HepG2 (cell line): Measurements from ENCODE around the gene ZNF227. TPM values are rescaled to one million over a fixed set of nuclear protein-coding genes. Genes with fewer than 3 reads are reported as not detected.

Experiments
- BCLAF1 ChIP-seq: fragments of 450-650 bp; IDR thresholded peaks from 2 replicates; pipeline ENCODE4 v1.6.1; 2017; ENCODE audit warnings: mild to moderate bottlenecking
- ELF1 ChIP-seq: sonication (generic); formaldehyde crosslinking; IDR thresholded peaks from 2 replicates; pipeline ENCODE4 v1.4.0; 2020; ENCODE audit warnings: missing genetic modification reagents
- FOSL1 ChIP-seq: sonication (generic); formaldehyde crosslinking; IDR thresholded peaks from 2 replicates; pipeline ENCODE4 v1.9.0; 2021; ENCODE audit warnings: missing genetic modification reagents, borderline replicate concordance
- GATAD1 ChIP-seq: IDR thresholded peaks from 2 replicates; pipeline ENCODE4 v1.6.1; 2016; ENCODE audit warnings: missing genetic modification reagents, missing compliant biosample characterization
- GTF3A ChIP-seq: sonication (generic); formaldehyde crosslinking; conservative IDR thresholded peaks from 2 replicates; pipeline ENCODE4 v1.4.0; 2020; ENCODE audit warnings: mild to moderate bottlenecking, missing genetic modification reagents
- HES4 ChIP-seq: sonication (generic); formaldehyde crosslinking; IDR thresholded peaks from 2 replicates; pipeline ENCODE4 v1.9.0; 2021; ENCODE audit warnings: mild to moderate bottlenecking, missing genetic modification reagents, borderline replicate concordance
- IRF2 ChIP-seq: IDR thresholded peaks from 2 replicates; pipeline ENCODE4 v1.6.1; 2018; ENCODE audit warnings: missing genetic modification reagents, missing compliant biosample characterization
- KLF13 ChIP-seq: sonication (generic); formaldehyde crosslinking; IDR thresholded peaks from 2 replicates; pipeline ENCODE4 v1.4.0; 2020; ENCODE audit warnings: mild to moderate bottlenecking, missing genetic modification reagents
- MEIS2 ChIP-seq: sonication (generic); formaldehyde crosslinking; IDR thresholded peaks from 2 replicates; pipeline ENCODE4 v1.9.0; 2021; ENCODE audit warnings: mild to moderate bottlenecking, missing genetic modification reagents
- NAIF1 ChIP-seq: sonication (generic); formaldehyde crosslinking; IDR thresholded peaks from 2 replicates; pipeline ENCODE4 v1.5.0; 2020; ENCODE audit warnings: mild to moderate bottlenecking, missing genetic modification reagents, borderline replicate concordance
- NR2F2 ChIP-seq: IDR thresholded peaks from 2 replicates; pipeline ENCODE4 v1.6.1; 2012; ENCODE audit warnings: low read depth, inconsistent platforms, borderline replicate concordance
- PAWR ChIP-seq: sonication (generic); formaldehyde crosslinking; IDR thresholded peaks from 2 replicates; pipeline ENCODE4 v1.4.0; 2020; ENCODE audit warnings: missing genetic modification reagents, mild to moderate bottlenecking, borderline replicate concordance
- POLR2A ChIP-seq, 2 experiments: IDR thresholded peaks; 2 replicates each; pipeline ENCODE4 v1.6.1; 2011; ENCODE audit warnings: low read depth in 2 of 2, low read length in 2 of 2, mild to moderate bottlenecking in 1 of 2, moderate library complexity in 1 of 2; ENCODE audit not compliant: insufficient read depth in 1 of 2
- RARG ChIP-seq: sonication (generic); formaldehyde crosslinking; IDR thresholded peaks from 2 replicates; pipeline ENCODE4 v1.4.0; 2020; ENCODE audit warnings: low read depth, mild to moderate bottlenecking, missing genetic modification reagents
- RFXANK ChIP-seq: IDR thresholded peaks from 2 replicates; pipeline ENCODE4 v1.6.1; 2016
- RNF219 ChIP-seq: sonication (generic); formaldehyde crosslinking; IDR thresholded peaks from 2 replicates; pipeline ENCODE4 v1.5.0; 2020; ENCODE audit warnings: mild to moderate bottlenecking, missing genetic modification reagents
- SAFB2 ChIP-seq: sonication (generic); formaldehyde crosslinking; IDR thresholded peaks from 2 replicates; pipeline ENCODE4 v1.5.1; 2020; ENCODE audit warnings: missing genetic modification reagents, low read depth, mild to moderate bottlenecking, borderline replicate concordance
- SIN3A ChIP-seq: IDR thresholded peaks from 2 replicates; pipeline ENCODE4 v1.6.1; 2011; ENCODE audit warnings: low read depth, mild to moderate bottlenecking, control low read depth, low read length, borderline replicate concordance
- TBL1XR1 ChIP-seq: fragments of 150-350 bp; IDR thresholded peaks from 2 replicates; pipeline ENCODE4 v1.6.1; 2014; ENCODE audit warnings: borderline replicate concordance, low read length; ENCODE audit not compliant: partially characterized antibody
- TCF12 ChIP-seq, 2 experiments: fragments of 450-650 bp in 1 of 2; sonication (generic) in 1 of 2; formaldehyde crosslinking in 1 of 2; IDR thresholded peaks; 2 replicates each; pipeline versions ENCODE4 v1.6.1 to v1.8.0; 2017 to 2022; ENCODE audit warnings: antibody characterized with exemption in 1 of 2, mild to moderate bottlenecking in 1 of 2, missing genetic modification reagents in 1 of 2, moderate library complexity in 1 of 2
- TRAFD1 ChIP-seq: sonication (generic); formaldehyde crosslinking; IDR thresholded peaks from 2 replicates; pipeline ENCODE4 v1.5.1; 2020; ENCODE audit warnings: missing genetic modification reagents, mild to moderate bottlenecking, borderline replicate concordance
- ZFP36 ChIP-seq: fragments of 150-350 bp; IDR thresholded peaks from 2 replicates; pipeline ENCODE4 v1.6.1; 2018; ENCODE audit warnings: borderline replicate concordance, low read length, low read depth; ENCODE audit not compliant: partially characterized antibody
- ZNF782 ChIP-seq: sonication (generic); formaldehyde crosslinking; IDR thresholded peaks from 2 replicates; pipeline ENCODE4 v1.4.0; 2020; ENCODE audit warnings: missing genetic modification reagents, mild to moderate bottlenecking, borderline replicate concordance
- ZSCAN29 ChIP-seq: sonication (generic); formaldehyde crosslinking; conservative IDR thresholded peaks from 2 replicates; pipeline ENCODE4 v1.4.0; 2020; ENCODE audit warnings: mild to moderate bottlenecking, missing genetic modification reagents
- polyA plus RNA-seq, 8 experiments: library from polyadenylated mRNA; depleted of rRNA in 3 of 8; stranded (reverse) in 7 of 8; unstranded in 1 of 8; fragments of >200 nt; fragmentation: Illumina TruSeq in 4 of 8; extraction: Trizol in 4 of 8; gene quantifications; 2 replicates each; pipeline versions ENCODE4 v1.2.1 to v1.2.3, GENCODE V29; 2011 to 2016; ENCODE audit warnings: low read depth in 4 of 8, missing spikeins in 1 of 8, mixed read lengths in 1 of 8; ENCODE audit not compliant: insufficient read depth in 1 of 8
- total RNA-seq, 5 experiments: library from RNA; depleted of rRNA; stranded (reverse); fragments of >200 nt; fragmentation: Illumina TruSeq; extraction: Trizol; gene quantifications; 2 replicates each; pipeline ENCODE4 v1.2.3, GENCODE V29; 2016; ENCODE audit warnings: low read depth in 1 of 5

ZNF227 gene
- total and polyA plus RNA-seq, 2 of the 13 experiments (the other 11 are each of a cell fraction or from before 2014, with no cell fraction given), result 3.1 to 16.8 TPM

GRCh38 chr19:44207126-44207803, 5.1 kb upstream of the ZNF227 start (continued):
- TF ChIP-seq FOSL1 (CRISPR knock-in tag) (no peak), RFXANK (CRISPR knock-in tag) (no peak), NAIF1 (CRISPR knock-in tag) (no peak), HES4 (CRISPR knock-in tag) (no peak), IRF2 (peak; percentile 100), KLF13 (CRISPR knock-in tag) (no peak), GATAD1 (CRISPR knock-in tag) (peak; percentile 81), ZNF782 (CRISPR knock-in tag) (0 out of 2 replicates have a peak, but pooled peaks have one; percentile 60), ELF1 (peak; percentile 99), PAWR (CRISPR knock-in tag) (no peak), MEIS2 (CRISPR knock-in tag) (0 out of 2 replicates have a peak, but pooled peaks have one; percentile 26), POLR2A (IDR thresholded peaks at IDR 0.05; ENCODE audit: insufficient read depth in 1 of 2, low read depth in 2 of 2, low read length in 2 of 2) (peak; percentile 49 to 68; a peak in 3 of 4 replicates), TCF12 (IDR thresholded peaks at IDR 0.05) (no peak), TCF12 (CRISPR knock-in tag; IDR thresholded peaks at IDR 0.05) (0 out of 2 replicates have a peak, but pooled peaks have one; percentile 68), ZSCAN29 (CRISPR knock-in tag) (0 out of 2 replicates have a peak, but pooled peaks have one; percentile 71), ZFP36 (no peak), TBL1XR1 (peak; percentile 76), RARG (CRISPR knock-in tag) (0 out of 2 replicates have a peak, but pooled peaks have one; percentile 54), SIN3A (peak; percentile 62; the same call in 1 of the 2 replicates), BCLAF1 (no peak), NR2F2 (no peak), RNF219 (CRISPR knock-in tag) (0 out of 2 replicates have a peak, but pooled peaks have one; percentile 56), SAFB2 (CRISPR knock-in tag) (no peak), GTF3A (CRISPR knock-in tag) (0 out of 2 replicates have a peak, but pooled peaks have one; percentile 37), TRAFD1 (CRISPR knock-in tag) (no peak)
